SK-N-DZ (cell line): Measurements from ENCODE around the gene FITM1.

ENCODE experiments used
- small RNA-seq, 2 experiments: library from RNA; depleted of rRNA; stranded (forward); fragments of <200 nt; gene quantifications; one replicate each; pipeline ENCODE3, GENCODE V24; 2014

The FITM1 gene

Small RNAs within 50 kb of the gene (small RNA-seq; reads per million reads assigned to genes)
- 0.05 to 0.09 reads per million in 2 experiments for gene IPO4
- 0 to 0.04 reads per million in 2 experiments for gene IRF9
- gene RNA5SP383, result 0.05 to 2.1 reads per million in 2 experiments
